Panc1 (cell line): ENCODE data around the gene OR51V1.

Experiments
- CTCF ChIP-seq: fragments of 450-650 bp; IDR thresholded peaks from 2 replicates; pipeline ENCODE4 v1.5.1; 2017; ENCODE audit warnings: mild to moderate bottlenecking
- POLR2AphosphoS5 ChIP-seq: IDR thresholded peaks from 2 replicates; pipeline ENCODE4 v1.6.1; 2012; ENCODE audit warnings: mild to moderate bottlenecking, low read depth, low read length, moderate library complexity
- TF ChIP-seq, protein P1 (sequence below), 2 experiments: IDR thresholded peaks; 2 replicates each; pipeline ENCODE4 v1.6.1; 2011 to 2012; ENCODE audit warnings: low read depth in 2 of 2, control low read depth in 1 of 2, low read length in 1 of 2, mild to moderate bottlenecking in 1 of 2, moderate library complexity in 1 of 2; ENCODE audit not compliant: insufficient read depth in 1 of 2

GRCh38 chr11:5239046-5239445 lies 38.6 kb upstream of the OR51V1 start:
- TF ChIP-seq CTCF (no peak), POLR2AphosphoS5 (no peak)
- TF ChIP-seq, protein P1, sequence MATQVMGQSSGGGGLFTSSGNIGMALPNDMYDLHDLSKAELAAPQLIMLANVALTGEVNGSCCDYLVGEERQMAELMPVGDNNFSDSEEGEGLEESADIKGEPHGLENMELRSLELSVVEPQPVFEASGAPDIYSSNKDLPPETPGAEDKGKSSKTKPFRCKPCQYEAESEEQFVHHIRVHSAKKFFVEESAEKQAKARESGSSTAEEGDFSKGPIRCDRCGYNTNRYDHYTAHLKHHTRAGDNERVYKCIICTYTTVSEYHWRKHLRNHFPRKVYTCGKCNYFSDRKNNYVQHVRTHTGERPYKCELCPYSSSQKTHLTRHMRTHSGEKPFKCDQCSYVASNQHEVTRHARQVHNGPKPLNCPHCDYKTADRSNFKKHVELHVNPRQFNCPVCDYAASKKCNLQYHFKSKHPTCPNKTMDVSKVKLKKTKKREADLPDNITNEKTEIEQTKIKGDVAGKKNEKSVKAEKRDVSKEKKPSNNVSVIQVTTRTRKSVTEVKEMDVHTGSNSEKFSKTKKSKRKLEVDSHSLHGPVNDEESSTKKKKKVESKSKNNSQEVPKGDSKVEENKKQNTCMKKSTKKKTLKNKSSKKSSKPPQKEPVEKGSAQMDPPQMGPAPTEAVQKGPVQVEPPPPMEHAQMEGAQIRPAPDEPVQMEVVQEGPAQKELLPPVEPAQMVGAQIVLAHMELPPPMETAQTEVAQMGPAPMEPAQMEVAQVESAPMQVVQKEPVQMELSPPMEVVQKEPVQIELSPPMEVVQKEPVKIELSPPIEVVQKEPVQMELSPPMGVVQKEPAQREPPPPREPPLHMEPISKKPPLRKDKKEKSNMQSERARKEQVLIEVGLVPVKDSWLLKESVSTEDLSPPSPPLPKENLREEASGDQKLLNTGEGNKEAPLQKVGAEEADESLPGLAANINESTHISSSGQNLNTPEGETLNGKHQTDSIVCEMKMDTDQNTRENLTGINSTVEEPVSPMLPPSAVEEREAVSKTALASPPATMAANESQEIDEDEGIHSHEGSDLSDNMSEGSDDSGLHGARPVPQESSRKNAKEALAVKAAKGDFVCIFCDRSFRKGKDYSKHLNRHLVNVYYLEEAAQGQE (IDR thresholded peaks at IDR 0.05; ENCODE audit: insufficient read depth in 1 of 2, low read depth in 2 of 2, low read length in 1 of 2) = no peak
